SK-N-SH treated with all-trans-retinoic acid at 6 μM for 48 hours (cell line): ENCODE measurements around the gene FRMD3.

Experiments used
- ATAC-seq: fragments of 200-7000 bp; cut with Tn5 transposase; 3 replicates; pipeline ENCODE4 v1.9.1; 2020; ENCODE audit warnings: mild to moderate bottlenecking, moderate library complexity
- ARNTL ChIP-seq: fragments of 450-650 bp; formaldehyde crosslinking; IDR thresholded peaks from 2 replicates; pipeline ENCODE4 v1.5.0; 2020; ENCODE audit warnings: low read depth, mild to moderate bottlenecking, moderate library complexity, borderline replicate concordance
- BACH2 ChIP-seq: fragments of 250-450 bp; sonication (Bioruptor Pico); IDR thresholded peaks from 2 replicates; pipeline ENCODE4 v1.9.0; 2021; ENCODE audit warnings: mild to moderate bottlenecking, borderline replicate concordance
- CSDC2 ChIP-seq: fragments of 250-450 bp; sonication (Bioruptor Pico); IDR thresholded peaks from 2 replicates; pipeline ENCODE4 v1.5.0; 2020; ENCODE audit warnings: mild to moderate bottlenecking, moderate library complexity
- ESRRG ChIP-seq: fragments of 250-450 bp; sonication (Bioruptor Pico); IDR thresholded peaks from 2 replicates; pipeline ENCODE4 v1.6.1; 2021; ENCODE audit warnings: mild to moderate bottlenecking
- GLIS3 ChIP-seq: fragments of 250-450 bp; sonication (Bioruptor Pico); IDR thresholded peaks from 2 replicates; pipeline ENCODE4 v1.5.0; 2020; ENCODE audit warnings: mild to moderate bottlenecking, moderate library complexity
- ISL1 ChIP-seq: fragments of 250-450 bp; sonication (Bioruptor Pico); IDR thresholded peaks from 2 replicates; pipeline ENCODE4 v2.1.2; 2022; ENCODE audit warnings: mild to moderate bottlenecking, moderate library complexity
- OSR1 ChIP-seq: fragments of 250-450 bp; sonication (Bioruptor Pico); IDR thresholded peaks from 2 replicates; pipeline ENCODE4 v1.8.0; 2022; ENCODE audit warnings: moderate library complexity, mild to moderate bottlenecking, inconsistent platforms
- PATZ1 ChIP-seq: fragments of 250-450 bp; sonication (Bioruptor Pico); IDR thresholded peaks from 2 replicates; pipeline ENCODE4 v1.8.0; 2020; ENCODE audit warnings: mild to moderate bottlenecking, moderate library complexity, borderline replicate concordance
- POU6F1 ChIP-seq: fragments of 250-450 bp; sonication (Bioruptor Pico); IDR thresholded peaks from 2 replicates; pipeline ENCODE4 v1.8.0; 2021; ENCODE audit warnings: low read depth, mild to moderate bottlenecking, moderate library complexity, borderline replicate concordance
- PPARA ChIP-seq: fragments of 250-450 bp; sonication (Bioruptor Pico); IDR thresholded peaks from 2 replicates; pipeline ENCODE4 v1.5.0; 2020; ENCODE audit warnings: mild to moderate bottlenecking, borderline replicate concordance
- RARB ChIP-seq: fragments of 250-450 bp; sonication (Bioruptor Pico); IDR thresholded peaks from 2 replicates; pipeline ENCODE4 v1.8.0; 2021; ENCODE audit warnings: mild to moderate bottlenecking, moderate library complexity
- SNAI2 ChIP-seq: fragments of 250-450 bp; sonication (Bioruptor Pico); IDR thresholded peaks from 2 replicates; pipeline ENCODE4 v1.5.0; 2020; ENCODE audit warnings: mild to moderate bottlenecking, moderate library complexity
- TCF4 ChIP-seq: fragments of 250-450 bp; sonication (Bioruptor Pico); IDR thresholded peaks from 2 replicates; pipeline ENCODE4 v1.8.0; 2021; ENCODE audit warnings: mild to moderate bottlenecking, moderate library complexity, borderline replicate concordance
- TOX ChIP-seq: fragments of 250-450 bp; sonication (Bioruptor Pico); IDR thresholded peaks from 2 replicates; pipeline ENCODE4 v1.8.0; 2021; ENCODE audit warnings: mild to moderate bottlenecking, moderate library complexity, borderline replicate concordance
- ZFP3 ChIP-seq: fragments of 250-450 bp; sonication (Bioruptor Pico); IDR thresholded peaks from 2 replicates; pipeline ENCODE4 v1.5.0; 2020; ENCODE audit warnings: mild to moderate bottlenecking, moderate library complexity
- ZFP30 ChIP-seq: fragments of 450-650 bp; formaldehyde crosslinking; IDR thresholded peaks from 2 replicates; pipeline ENCODE4 v1.5.0; 2022; ENCODE audit warnings: mild to moderate bottlenecking, moderate library complexity
- ZNF565 ChIP-seq: fragments of 450-650 bp; formaldehyde crosslinking; conservative IDR thresholded peaks from 2 replicates; pipeline ENCODE4 v1.5.0; 2020; ENCODE audit warnings: low read depth, mild to moderate bottlenecking, moderate library complexity
- ZNF70 ChIP-seq: fragments of 450-650 bp; formaldehyde crosslinking; IDR thresholded peaks from 2 replicates; pipeline ENCODE4 v1.5.0; 2020; ENCODE audit warnings: mild to moderate bottlenecking, moderate library complexity
- ZNF8 ChIP-seq: fragments of 450-650 bp; formaldehyde crosslinking; IDR thresholded peaks from 2 replicates; pipeline ENCODE4 v1.5.0; 2020; ENCODE audit warnings: mild to moderate bottlenecking, moderate library complexity
- TF ChIP-seq, protein P1 (sequence below): fragments of 250-450 bp; sonication (Bioruptor Pico); IDR thresholded peaks from 2 replicates; pipeline ENCODE4 v1.5.1; 2020; ENCODE audit warnings: low read depth, mild to moderate bottlenecking, moderate library complexity
- TF ChIP-seq, protein P2 (sequence below): fragments of 250-450 bp; sonication (Bioruptor Pico); IDR thresholded peaks from 2 replicates; pipeline ENCODE4 v1.5.0; 2020; ENCODE audit warnings: mild to moderate bottlenecking, moderate library complexity

Gene FRMD3

GRCh38 chr9:83479765-83480164 lies 58.4 kb downstream of the FRMD3 start:
- ATAC-seq, result no peak
- TF ChIP-seq ZNF8, result peak; percentile 85
- no peak for TF ChIP-seq ZFP3 (CRISPR knock-in tag)

- ATAC-seq, result no peak
- TF ChIP-seq TOX (CRISPR knock-in tag) (no peak), ESRRG (no peak), PATZ1 (CRISPR knock-in tag) (no peak), ZNF70 (CRISPR knock-in tag) (no peak), BACH2 (CRISPR knock-in tag) (no peak), TCF4 (CRISPR knock-in tag) (no peak), ISL1 (CRISPR knock-in tag) (no peak), ZFP3 (CRISPR knock-in tag) (no peak), OSR1 (no peak)
- TF ChIP-seq, protein P1, sequence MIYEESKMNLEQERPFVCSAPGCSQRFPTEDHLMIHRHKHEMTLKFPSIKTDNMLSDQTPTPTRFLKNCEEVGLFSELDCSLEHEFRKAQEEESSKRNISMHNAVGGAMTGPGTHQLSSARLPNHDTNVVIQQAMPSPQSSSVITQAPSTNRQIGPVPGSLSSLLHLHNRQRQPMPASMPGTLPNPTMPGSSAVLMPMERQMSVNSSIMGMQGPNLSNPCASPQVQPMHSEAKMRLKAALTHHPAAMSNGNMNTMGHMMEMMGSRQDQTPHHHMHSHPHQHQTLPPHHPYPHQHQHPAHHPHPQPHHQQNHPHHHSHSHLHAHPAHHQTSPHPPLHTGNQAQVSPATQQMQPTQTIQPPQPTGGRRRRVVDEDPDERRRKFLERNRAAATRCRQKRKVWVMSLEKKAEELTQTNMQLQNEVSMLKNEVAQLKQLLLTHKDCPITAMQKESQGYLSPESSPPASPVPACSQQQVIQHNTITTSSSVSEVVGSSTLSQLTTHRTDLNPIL (CRISPR knock-in tag), result no peak
- TF ChIP-seq, all 23 proteins: peak for 0
Observed at GRCh38 chr9:83477571-83477970, 60.6 kb downstream of the FRMD3 start.

DNA sequence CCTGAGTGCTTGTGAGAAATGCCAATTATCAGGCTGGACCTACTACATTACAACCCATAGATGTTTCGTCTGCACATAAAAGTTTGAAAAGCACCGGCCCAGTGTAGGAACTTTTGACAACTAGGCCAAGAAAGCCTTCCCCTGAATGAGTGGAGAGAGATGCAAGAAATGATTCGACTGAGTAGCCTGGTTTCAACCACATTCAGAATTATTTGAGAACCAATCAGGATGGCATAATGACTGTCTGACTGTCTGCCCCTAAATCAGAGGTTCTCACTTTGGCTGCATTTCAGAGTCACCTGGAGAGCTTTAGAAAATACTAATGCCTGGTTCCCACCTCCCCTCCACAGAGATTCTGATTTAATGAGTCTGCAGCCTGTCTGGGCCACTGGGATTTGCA lies 61.1 kb downstream of the FRMD3 start:
- no peak for ATAC-seq
- TF ChIP-seq, protein P2, sequence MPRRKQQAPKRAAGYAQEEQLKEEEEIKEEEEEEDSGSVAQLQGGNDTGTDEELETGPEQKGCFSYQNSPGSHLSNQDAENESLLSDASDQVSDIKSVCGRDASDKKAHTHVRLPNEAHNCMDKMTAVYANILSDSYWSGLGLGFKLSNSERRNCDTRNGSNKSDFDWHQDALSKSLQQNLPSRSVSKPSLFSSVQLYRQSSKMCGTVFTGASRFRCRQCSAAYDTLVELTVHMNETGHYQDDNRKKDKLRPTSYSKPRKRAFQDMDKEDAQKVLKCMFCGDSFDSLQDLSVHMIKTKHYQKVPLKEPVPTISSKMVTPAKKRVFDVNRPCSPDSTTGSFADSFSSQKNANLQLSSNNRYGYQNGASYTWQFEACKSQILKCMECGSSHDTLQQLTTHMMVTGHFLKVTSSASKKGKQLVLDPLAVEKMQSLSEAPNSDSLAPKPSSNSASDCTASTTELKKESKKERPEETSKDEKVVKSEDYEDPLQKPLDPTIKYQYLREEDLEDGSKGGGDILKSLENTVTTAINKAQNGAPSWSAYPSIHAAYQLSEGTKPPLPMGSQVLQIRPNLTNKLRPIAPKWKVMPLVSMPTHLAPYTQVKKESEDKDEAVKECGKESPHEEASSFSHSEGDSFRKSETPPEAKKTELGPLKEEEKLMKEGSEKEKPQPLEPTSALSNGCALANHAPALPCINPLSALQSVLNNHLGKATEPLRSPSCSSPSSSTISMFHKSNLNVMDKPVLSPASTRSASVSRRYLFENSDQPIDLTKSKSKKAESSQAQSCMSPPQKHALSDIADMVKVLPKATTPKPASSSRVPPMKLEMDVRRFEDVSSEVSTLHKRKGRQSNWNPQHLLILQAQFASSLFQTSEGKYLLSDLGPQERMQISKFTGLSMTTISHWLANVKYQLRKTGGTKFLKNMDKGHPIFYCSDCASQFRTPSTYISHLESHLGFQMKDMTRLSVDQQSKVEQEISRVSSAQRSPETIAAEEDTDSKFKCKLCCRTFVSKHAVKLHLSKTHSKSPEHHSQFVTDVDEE (CRISPR knock-in tag), result no peak
- no peak for TF ChIP-seq PPARA
- no peak for TF ChIP-seq GLIS3 (CRISPR knock-in tag)
- no peak for TF ChIP-seq ZFP3 (CRISPR knock-in tag)
- no peak for TF ChIP-seq OSR1
- TF ChIP-seq ZNF70 (CRISPR knock-in tag), result no peak
- TF ChIP-seq RARB (CRISPR knock-in tag), result no peak
- TF ChIP-seq ZNF8, result no peak
- no peak for TF ChIP-seq BACH2 (CRISPR knock-in tag)
- TF ChIP-seq, protein P1 (CRISPR knock-in tag), result no peak
- TF ChIP-seq ISL1 (CRISPR knock-in tag), result no peak
- TF ChIP-seq ESRRG, result no peak
- TF ChIP-seq POU6F1 (CRISPR knock-in tag), result no peak
- TF ChIP-seq ARNTL (CRISPR knock-in tag), result no peak
- TF ChIP-seq ZNF565, result no peak
- no peak for TF ChIP-seq SNAI2 (CRISPR knock-in tag)
- no peak for TF ChIP-seq ZFP30 (CRISPR knock-in tag)
- TF ChIP-seq PATZ1 (CRISPR knock-in tag), result no peak
- no peak for TF ChIP-seq CSDC2 (CRISPR knock-in tag)
